Smooth muscle cell (in vitro differentiated cells): ENCODE results near the gene KIRREL3. TPM values are rescaled to one million over a fixed set of nuclear protein-coding genes. Genes with fewer than 3 reads are reported as not detected.

Experiments used
- DNase-seq: peaks from one replicate; lab custom pipeline; 2025; ENCODE audit not compliant: unreplicated experiment; lab: John Stamatoyannopoulos, UW
- H2AFZ ChIP-seq: fragments of 200-600 bp; sonication (generic); 2 replicates; pipeline ENCODE4 v1.6.0; 2016; ENCODE audit warnings: antibody characterized with exemption, low read depth, mild to moderate bottlenecking
- H3F3A ChIP-seq: fragments of 200-600 bp; sonication (generic); 2 replicates; pipeline ENCODE4 v1.6.0; 2017; ENCODE audit warnings: antibody characterized with exemption, low read depth
- H3K27ac ChIP-seq: fragments of 200-600 bp; sonication (generic); 2 replicates; pipeline ENCODE4 v1.5.1; 2016; ENCODE audit warnings: low read depth, mild to moderate bottlenecking
- H3K27me3 ChIP-seq: fragments of 200-600 bp; sonication (generic); 2 replicates; pipeline ENCODE4 v1.6.1; 2016; ENCODE audit warnings: low read depth, mild to moderate bottlenecking
- H3K36me3 ChIP-seq: fragments of 200-600 bp; sonication (generic); 2 replicates; pipeline ENCODE4 v1.5.1; 2016; ENCODE audit warnings: low read depth
- H3K4me1 ChIP-seq: fragments of 200-600 bp; sonication (generic); 2 replicates; pipeline ENCODE4 v1.5.1; 2016; ENCODE audit warnings: low read depth
- H3K4me2 ChIP-seq: fragments of 200-600 bp; sonication (generic); 2 replicates; pipeline ENCODE4 v1.6.0; 2016; ENCODE audit warnings: mild to moderate bottlenecking
- H3K4me3 ChIP-seq: fragments of 200-600 bp; sonication (generic); 2 replicates; pipeline ENCODE4 v1.5.1; 2016; ENCODE audit warnings: mild to moderate bottlenecking
- H3K79me2 ChIP-seq: fragments of 200-600 bp; sonication (generic); 2 replicates; pipeline ENCODE4 v1.6.0; 2016; ENCODE audit warnings: low read depth, mild to moderate bottlenecking
- H3K9ac ChIP-seq: fragments of 200-600 bp; sonication (generic); 2 replicates; pipeline ENCODE4 v1.6.0; 2016; ENCODE audit warnings: low read depth
- H3K9me3 ChIP-seq: fragments of 200-600 bp; sonication (generic); replicated peaks from 2 replicates; pipeline ENCODE4 v1.5.1; 2016; ENCODE audit warnings: low read depth
- H4K20me1 ChIP-seq: fragments of 200-600 bp; sonication (generic); 2 replicates; pipeline ENCODE4 v1.6.0; 2016; ENCODE audit warnings: low read depth
- WGBS: methylation state at CpG from one replicate; pipeline ENCODE4 v1.1.7; 2016; ENCODE audit warnings: low lambda C conversion rate; 5-methylcytosine and 5-hydroxymethylcytosine counted together
- polyA plus RNA-seq: library from polyadenylated mRNA; unstranded; fragments of >200 nt; fragmentation: Nextera tagmentation; extraction: Ambion mirVana; gene quantifications from 2 replicates; pipeline ENCODE4 v1.2.1, GENCODE V29; 2016
- total RNA-seq: library from RNA; depleted of rRNA; stranded (reverse); fragments of >200 nt; gene quantifications from 2 replicates; pipeline ENCODE4 v1.2.3, GENCODE V29; 2014
- TF ChIP-seq, protein P1 (sequence below): fragments of 200-600 bp; sonication (generic); IDR thresholded peaks from 2 replicates; pipeline ENCODE4 v1.5.1; 2017; ENCODE audit warnings: borderline replicate concordance, mild to moderate bottlenecking, antibody characterized with exemption; ENCODE audit not compliant: insufficient read depth, poor library complexity, severe bottlenecking

The KIRREL3 gene
- total and polyA plus RNA-seq, 2 experiments from 2014 or later: 1.2 TPM; not detected in 1

DNA sequence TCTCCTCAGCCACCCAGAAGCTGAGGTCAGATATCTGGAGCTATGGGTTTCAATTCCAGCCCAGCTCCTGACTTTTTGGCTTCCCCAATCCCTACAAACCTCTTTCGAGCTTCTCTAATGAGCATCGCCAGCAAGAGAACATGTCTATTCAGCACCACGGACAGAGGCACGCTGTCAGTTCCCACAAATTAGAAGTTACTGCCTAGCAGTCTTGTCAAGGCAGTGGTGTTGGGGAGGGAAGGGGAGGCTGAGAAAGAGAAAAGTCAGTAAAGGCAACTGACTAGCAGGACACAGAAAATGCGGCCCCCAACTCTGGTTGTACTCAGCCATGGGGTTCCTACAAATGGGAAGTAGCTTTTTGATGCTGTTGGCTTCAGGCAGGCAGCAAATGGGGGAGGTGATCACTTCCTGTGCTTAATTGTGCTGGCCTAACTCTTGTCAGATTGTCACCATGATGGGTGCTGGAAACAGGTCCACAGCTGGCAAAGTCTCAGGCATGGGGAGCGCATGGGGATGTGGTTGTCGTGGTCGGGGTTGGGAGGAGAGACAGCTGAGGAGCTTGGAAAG is 439.2 kb downstream of the KIRREL3 start:
- no peak overlapping the region for H2AFZ ChIP-seq
- peak; percentile 8 for DNase-seq
- H3K27me3 ChIP-seq: peaks cover 3% of the 10 kb centered on the region
- TF ChIP-seq, protein P1, sequence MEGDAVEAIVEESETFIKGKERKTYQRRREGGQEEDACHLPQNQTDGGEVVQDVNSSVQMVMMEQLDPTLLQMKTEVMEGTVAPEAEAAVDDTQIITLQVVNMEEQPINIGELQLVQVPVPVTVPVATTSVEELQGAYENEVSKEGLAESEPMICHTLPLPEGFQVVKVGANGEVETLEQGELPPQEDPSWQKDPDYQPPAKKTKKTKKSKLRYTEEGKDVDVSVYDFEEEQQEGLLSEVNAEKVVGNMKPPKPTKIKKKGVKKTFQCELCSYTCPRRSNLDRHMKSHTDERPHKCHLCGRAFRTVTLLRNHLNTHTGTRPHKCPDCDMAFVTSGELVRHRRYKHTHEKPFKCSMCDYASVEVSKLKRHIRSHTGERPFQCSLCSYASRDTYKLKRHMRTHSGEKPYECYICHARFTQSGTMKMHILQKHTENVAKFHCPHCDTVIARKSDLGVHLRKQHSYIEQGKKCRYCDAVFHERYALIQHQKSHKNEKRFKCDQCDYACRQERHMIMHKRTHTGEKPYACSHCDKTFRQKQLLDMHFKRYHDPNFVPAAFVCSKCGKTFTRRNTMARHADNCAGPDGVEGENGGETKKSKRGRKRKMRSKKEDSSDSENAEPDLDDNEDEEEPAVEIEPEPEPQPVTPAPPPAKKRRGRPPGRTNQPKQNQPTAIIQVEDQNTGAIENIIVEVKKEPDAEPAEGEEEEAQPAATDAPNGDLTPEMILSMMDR: no peak
- peaks cover 4% of the 10 kb centered on the region for H3K4me1 ChIP-seq
- no peak overlapping the region for H3K9ac ChIP-seq
- whole genome bisulfite sequencing: 39% methylated on average over 8 of the region's 8 CpGs
- no peak overlapping the region for H3K27ac ChIP-seq
- H4K20me1 ChIP-seq: no peaks in the 10 kb centered on the region
- H3K4me3 ChIP-seq: no peak overlapping the region
- H3K4me2 ChIP-seq: no peak overlapping the region
- no peaks in the 10 kb centered on the region for H3K79me2 ChIP-seq
- H3K9me3 ChIP-seq: no peaks in the 10 kb centered on the region
- H3F3A ChIP-seq: no peaks in the 10 kb centered on the region
- H3K36me3 ChIP-seq: no peaks in the 10 kb centered on the region

DNA sequence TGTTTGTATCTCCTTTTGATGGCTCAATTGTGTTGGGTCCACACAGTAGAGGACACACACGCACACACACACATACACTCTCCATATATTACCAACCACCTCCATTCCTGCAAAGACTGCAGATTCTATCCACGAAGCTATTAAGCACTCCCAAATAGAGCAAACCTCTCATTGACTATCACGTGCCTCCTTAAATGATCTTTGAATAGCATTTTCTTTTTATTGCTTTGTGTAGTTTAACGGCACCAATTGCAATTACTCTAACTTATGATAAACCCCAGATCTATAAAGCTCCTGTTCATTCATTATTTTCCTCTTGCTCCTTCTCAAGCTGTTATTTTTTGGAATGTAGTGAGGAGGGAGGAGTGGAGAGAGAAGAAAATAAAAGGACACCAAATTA is 440.3 kb downstream of the KIRREL3 start:
- no peaks in the 10 kb centered on the region for H3F3A ChIP-seq
- H3K4me2 ChIP-seq: no peak overlapping the region
- no peaks in the 10 kb centered on the region for H3K9me3 ChIP-seq
- H3K79me2 ChIP-seq: no peaks in the 10 kb centered on the region
- 82% methylated on average over 4 of the region's 4 CpGs for whole genome bisulfite sequencing
- H3K9ac ChIP-seq: no peak overlapping the region
- TF ChIP-seq, protein P1: no peak
- no peak overlapping the region for H3K27ac ChIP-seq
- no peak for DNase-seq
- no peaks in the 10 kb centered on the region for H4K20me1 ChIP-seq
- no peak overlapping the region for H2AFZ ChIP-seq
- no peak overlapping the region for H3K4me3 ChIP-seq
- no peaks in the 10 kb centered on the region for H3K36me3 ChIP-seq
- H3K27me3 ChIP-seq: peaks cover 3% of the 10 kb centered on the region
- H3K4me1 ChIP-seq: peaks cover 4% of the 10 kb centered on the region

DNA sequence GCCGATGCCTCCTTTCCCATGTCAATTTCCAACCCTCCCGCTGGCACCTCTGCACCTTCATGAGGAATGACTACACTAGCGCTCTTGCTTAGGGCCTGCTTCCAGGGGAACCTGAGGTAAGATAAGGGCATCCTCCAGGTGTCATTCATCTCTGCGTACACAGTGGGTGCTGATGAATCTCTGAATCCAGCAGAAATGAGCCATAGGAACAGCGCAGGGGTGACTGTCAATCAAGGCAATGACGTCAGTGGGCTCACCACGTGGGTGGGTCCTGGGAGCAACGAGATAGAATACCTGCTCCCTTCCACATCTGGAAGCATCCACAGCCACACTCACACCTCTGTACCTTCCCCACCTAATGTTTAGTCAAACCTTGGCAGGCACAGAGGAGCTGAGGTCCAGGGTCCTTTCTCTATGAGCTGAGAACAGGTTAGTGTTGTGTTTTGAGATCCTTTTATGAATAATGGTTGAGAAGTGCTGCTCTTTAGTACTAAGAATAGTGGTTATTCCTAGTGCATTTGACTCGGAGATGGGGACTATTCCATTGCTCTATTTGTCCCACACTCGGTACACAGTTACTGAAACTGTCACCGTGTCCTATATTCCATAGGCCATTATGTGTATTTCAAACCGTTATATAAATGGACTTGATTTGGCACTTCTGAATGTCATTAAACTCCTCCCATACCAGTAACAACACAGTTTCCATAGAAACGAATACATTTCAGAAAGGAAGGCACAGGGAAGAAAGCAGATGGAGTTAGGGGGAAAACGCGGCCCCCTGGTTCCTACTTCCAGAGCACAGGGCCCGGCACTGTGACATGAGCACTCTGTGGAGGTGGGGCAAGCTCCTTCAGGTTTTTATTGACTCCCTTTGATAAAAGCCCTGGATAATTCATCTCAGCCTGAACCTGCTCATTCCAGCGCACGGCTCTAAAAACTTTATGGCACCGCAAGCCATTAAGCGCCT is 451.7 kb downstream of the KIRREL3 start:
- Histone ChIP-seq H3F3A (no peaks in the 10 kb centered on the region), H3K9me3 (no peaks in the 10 kb centered on the region), H3K79me2 (no peaks in the 10 kb centered on the region), H3K27ac (no peak overlapping the region), H3K36me3 (no peaks in the 10 kb centered on the region), H3K4me3 (no peak overlapping the region), H3K4me2 (no peak overlapping the region), H3K9ac (no peak overlapping the region), H3K4me1 (peaks cover 12% of the 10 kb centered on the region), H4K20me1 (no peaks in the 10 kb centered on the region), H3K27me3 (peaks cover 2% of the 10 kb centered on the region), H2AFZ (no peak overlapping the region)
- whole genome bisulfite sequencing: 86% methylated on average over 20 of the region's 20 CpGs
- no peak for DNase-seq
- TF ChIP-seq, protein P1: no peak
